Loucy (cell line): Measurements from ENCODE around the gene CPEB3.

ENCODE experiments used
- EZH2phosphoT487 ChIP-seq: fragments of 200-600 bp; IDR thresholded peaks from 2 replicates; pipeline ENCODE4 v1.6.1; 2018; ENCODE audit warnings: antibody characterized with exemption, mild to moderate bottlenecking, moderate library complexity, borderline replicate concordance
- TF ChIP-seq, protein P1 (sequence below): fragments of 200-600 bp; sonication (generic); conservative IDR thresholded peaks from 2 replicates; pipeline ENCODE4 v1.5.1; 2014; ENCODE audit warnings: mild to moderate bottlenecking, antibody characterized with exemption, low read length

DNA sequence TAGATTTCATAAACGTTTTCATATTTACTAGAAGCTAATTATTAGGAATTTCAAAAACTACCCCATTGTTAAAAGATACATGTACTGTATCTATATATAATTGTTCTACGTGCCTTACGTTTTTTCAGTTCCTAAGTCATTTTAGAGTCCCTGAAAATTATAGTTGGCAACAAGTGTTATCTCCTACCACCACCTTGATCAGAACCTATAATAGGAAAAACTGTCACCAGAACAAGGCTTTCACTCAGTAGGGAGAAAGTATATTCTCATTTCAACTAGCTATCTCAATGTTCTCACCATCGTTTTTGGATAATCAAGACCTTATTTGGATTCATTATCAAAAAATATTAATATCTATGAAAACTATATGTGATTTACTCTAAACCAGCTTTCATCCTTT, 107.7 kb downstream of the CPEB3 start:
- TF ChIP-seq, protein P1, sequence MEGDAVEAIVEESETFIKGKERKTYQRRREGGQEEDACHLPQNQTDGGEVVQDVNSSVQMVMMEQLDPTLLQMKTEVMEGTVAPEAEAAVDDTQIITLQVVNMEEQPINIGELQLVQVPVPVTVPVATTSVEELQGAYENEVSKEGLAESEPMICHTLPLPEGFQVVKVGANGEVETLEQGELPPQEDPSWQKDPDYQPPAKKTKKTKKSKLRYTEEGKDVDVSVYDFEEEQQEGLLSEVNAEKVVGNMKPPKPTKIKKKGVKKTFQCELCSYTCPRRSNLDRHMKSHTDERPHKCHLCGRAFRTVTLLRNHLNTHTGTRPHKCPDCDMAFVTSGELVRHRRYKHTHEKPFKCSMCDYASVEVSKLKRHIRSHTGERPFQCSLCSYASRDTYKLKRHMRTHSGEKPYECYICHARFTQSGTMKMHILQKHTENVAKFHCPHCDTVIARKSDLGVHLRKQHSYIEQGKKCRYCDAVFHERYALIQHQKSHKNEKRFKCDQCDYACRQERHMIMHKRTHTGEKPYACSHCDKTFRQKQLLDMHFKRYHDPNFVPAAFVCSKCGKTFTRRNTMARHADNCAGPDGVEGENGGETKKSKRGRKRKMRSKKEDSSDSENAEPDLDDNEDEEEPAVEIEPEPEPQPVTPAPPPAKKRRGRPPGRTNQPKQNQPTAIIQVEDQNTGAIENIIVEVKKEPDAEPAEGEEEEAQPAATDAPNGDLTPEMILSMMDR: no peak
- TF ChIP-seq EZH2phosphoT487: no peak
